Activated T-cell treated with anti-CD3 and anti-CD28 coated beads, Interleukin-2, amount 50 U/mL, for 4 hours (primary cell): ENCODE data around the gene THSD4. TPM values are rescaled to one million over a fixed set of nuclear protein-coding genes. Genes with fewer than 3 reads are reported as not detected.

Experiments
- ATAC-seq, 2 donors: fragments of 200-7000 bp; cut with Tn5 transposase; one replicate each; pipeline ENCODE4 v1.10.0; 2021
- DNase-seq: peaks from one replicate; pipeline ENCODE4 v3.0.0-alpha.2; 2020
- H3K27me3 Mint-ChIP-seq: one replicate; pipeline ENCODE4 v1.8.0; 2021; ENCODE audit warnings: low read depth, mixed read lengths
- H3K36me3 Mint-ChIP-seq: one replicate; pipeline ENCODE4 v1.8.0; 2022; ENCODE audit warnings: mixed read lengths; ENCODE audit not compliant: insufficient read depth
- H3K4me1 Mint-ChIP-seq: one replicate; pipeline ENCODE4 v1.8.0; 2021; ENCODE audit warnings: low read depth, mixed read lengths
- H3K4me3 Mint-ChIP-seq: one replicate; pipeline ENCODE4 v1.8.0; 2021; ENCODE audit warnings: mild to moderate bottlenecking, moderate library complexity, mixed read lengths
- H3K9me3 Mint-ChIP-seq: one replicate; pipeline ENCODE4 v1.8.0; 2021; ENCODE audit warnings: mixed read lengths
- total RNA-seq, 3 donors: library from RNA; stranded (reverse); gene quantifications; one replicate each; pipeline ENCODE4 v1.2.1, GENCODE V29; 2021

The THSD4 gene
- total RNA-seq, 3 donors from 2014 or later, result 0.08 to 0.16 (median 0.11) TPM

DNA sequence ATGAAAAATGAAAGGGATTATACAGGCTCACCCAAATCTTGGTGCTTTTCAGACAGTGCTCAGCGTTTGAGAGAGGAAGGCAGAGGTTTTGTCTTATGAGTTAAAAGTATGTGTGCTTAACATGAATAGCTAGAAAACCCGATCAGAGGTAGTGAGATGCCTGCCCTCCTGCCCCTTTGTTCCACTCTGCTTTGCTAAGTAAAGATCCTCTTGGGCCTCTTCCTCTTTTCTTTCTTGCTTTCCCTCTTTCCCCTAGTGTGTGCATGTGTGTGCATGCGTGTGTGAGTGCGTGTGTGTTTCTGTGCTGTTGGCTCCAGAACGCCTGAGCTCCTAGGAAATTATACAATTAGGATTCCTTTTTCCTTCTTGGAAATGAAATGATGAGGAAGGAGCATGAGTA, 433.8 kb downstream of the THSD4 start:
- no peaks in the 10 kb centered on the region for H3K36me3 Mint-ChIP-seq
- no peak for DNase-seq
- no peaks in the 10 kb centered on the region for H3K9me3 Mint-ChIP-seq
- peaks cover 5% of the 10 kb centered on the region for H3K27me3 Mint-ChIP-seq
- H3K4me3 Mint-ChIP-seq, result no peak overlapping the region
- ATAC-seq, result no peak
- no peaks in the 10 kb centered on the region for H3K4me1 Mint-ChIP-seq

DNA sequence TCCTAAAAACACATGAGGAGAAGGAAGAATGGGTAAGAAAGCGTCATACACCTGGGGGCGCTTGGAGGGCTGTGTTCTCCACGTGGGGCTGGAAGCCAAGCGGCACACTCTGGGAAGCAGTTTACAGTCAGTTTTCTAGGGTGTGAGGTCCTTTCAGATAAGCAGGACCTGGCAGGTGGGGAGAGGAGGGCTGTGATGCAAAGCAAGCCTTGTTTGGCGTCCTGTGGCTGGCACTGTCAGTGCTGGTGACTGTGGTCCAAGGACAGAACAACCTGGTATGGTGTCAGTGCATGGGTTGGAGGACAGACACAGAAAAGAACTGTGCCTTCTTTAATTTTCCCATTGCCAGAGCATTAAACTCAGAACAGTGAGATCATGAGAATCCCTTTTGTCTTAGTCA, 434.4 kb downstream of the THSD4 start:
- H3K27me3 Mint-ChIP-seq, result peaks cover 5% of the 10 kb centered on the region
- H3K4me1 Mint-ChIP-seq, result no peaks in the 10 kb centered on the region
- H3K36me3 Mint-ChIP-seq, result no peaks in the 10 kb centered on the region
- no peaks in the 10 kb centered on the region for H3K9me3 Mint-ChIP-seq
- ATAC-seq (no peak), DNase-seq (no peak)
- H3K4me3 Mint-ChIP-seq, result no peak overlapping the region

DNA sequence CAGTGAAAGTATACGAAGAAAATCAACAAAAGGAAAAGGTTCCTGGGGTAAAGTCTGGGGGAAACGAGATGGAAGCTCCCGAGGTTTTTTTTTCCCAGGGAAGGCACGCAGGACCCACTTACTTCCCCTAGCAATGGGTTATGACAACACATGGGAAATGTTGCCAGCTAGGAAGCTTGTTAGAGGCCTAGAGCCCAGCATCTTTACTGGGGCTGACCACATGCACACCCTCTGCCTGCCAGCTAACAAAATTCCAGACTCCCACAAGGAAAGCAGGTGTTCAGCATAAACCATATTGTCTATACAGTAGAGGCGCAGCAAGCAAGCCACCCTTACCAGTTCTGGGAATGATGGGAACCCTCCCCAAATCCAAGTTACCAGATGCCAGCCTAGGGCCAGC, 436.3 kb downstream of the THSD4 start:
- no peaks in the 10 kb centered on the region for H3K36me3 Mint-ChIP-seq
- H3K27me3 Mint-ChIP-seq, result peaks cover 5% of the 10 kb centered on the region
- no peak for ATAC-seq
- no peak overlapping the region for H3K4me3 Mint-ChIP-seq
- no peaks in the 10 kb centered on the region for H3K9me3 Mint-ChIP-seq
- no peak for DNase-seq
- H3K4me1 Mint-ChIP-seq, result no peaks in the 10 kb centered on the region

DNA sequence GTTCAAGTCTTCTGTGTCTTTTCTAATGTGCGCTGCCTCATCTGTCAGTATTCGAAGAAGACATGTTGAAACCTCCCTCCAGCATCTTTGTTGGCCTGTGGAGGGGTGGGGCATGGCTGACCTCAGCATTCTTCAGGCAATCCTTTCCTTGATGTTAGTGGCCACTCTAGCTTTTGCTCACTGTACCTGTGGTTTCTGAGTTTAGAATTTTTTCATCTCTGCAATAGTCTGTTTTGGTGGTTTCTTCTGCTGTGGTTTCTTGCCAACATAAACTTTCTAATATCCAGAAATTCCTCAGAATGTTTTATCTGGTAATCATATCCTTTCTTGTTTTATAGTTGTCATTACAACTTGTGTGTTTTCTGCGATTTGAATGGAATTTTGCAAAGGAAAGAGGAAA, 443.8 kb downstream of the THSD4 start:
- H3K27me3 Mint-ChIP-seq, result peaks cover 22% of the 10 kb centered on the region
- peaks cover 3% of the 10 kb centered on the region for H3K9me3 Mint-ChIP-seq
- ATAC-seq, result no peak
- DNase-seq, result no peak
- no peak overlapping the region for H3K4me3 Mint-ChIP-seq
- H3K4me1 Mint-ChIP-seq, result no peaks in the 10 kb centered on the region
- H3K36me3 Mint-ChIP-seq, result no peaks in the 10 kb centered on the region

- peaks cover 3% of the 10 kb centered on the region for H3K9me3 Mint-ChIP-seq
- ATAC-seq (no peak), DNase-seq (no peak)
- H3K36me3 Mint-ChIP-seq, result no peaks in the 10 kb centered on the region
- H3K4me1 Mint-ChIP-seq, result no peaks in the 10 kb centered on the region
- H3K4me3 Mint-ChIP-seq, result no peak overlapping the region
- H3K27me3 Mint-ChIP-seq, result peaks cover 22% of the 10 kb centered on the region
These were observed 444.3 kb downstream of the THSD4 start for GRCh38 chr15:71559616-71560015.

- Mint-ChIP-seq H3K9me3 (peaks cover 3% of the 10 kb centered on the region), H3K4me3 (no peak overlapping the region), H3K36me3 (no peaks in the 10 kb centered on the region), H3K27me3 (peaks cover 22% of the 10 kb centered on the region), H3K4me1 (no peaks in the 10 kb centered on the region)
- no peak for ATAC-seq
- DNase-seq, result no peak
These were observed 447.0 kb downstream of the THSD4 start for GRCh38 chr15:71562251-71562650.

DNA sequence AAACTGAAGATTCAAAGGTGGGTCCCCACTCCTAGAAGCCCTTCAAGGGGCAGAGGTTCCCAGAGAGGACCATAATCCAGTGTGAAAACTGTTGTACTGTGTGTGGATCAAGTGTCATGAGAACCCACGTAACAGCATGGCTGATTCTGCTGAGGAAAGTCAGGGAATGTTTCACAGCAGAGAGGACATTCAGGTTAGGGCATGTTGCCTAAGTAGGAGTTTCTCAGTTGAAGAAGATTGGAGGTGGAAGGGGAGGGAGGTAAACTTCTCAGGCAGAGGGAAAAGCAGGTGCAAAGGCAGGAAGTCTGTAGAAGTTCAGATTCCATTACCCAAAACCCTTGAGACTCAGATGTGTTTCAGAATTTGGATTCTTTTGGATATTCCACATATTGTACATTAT, 448.9 kb downstream of the THSD4 start:
- H3K9me3 Mint-ChIP-seq, result peaks cover 3% of the 10 kb centered on the region
- H3K4me3 Mint-ChIP-seq, result no peak overlapping the region
- peaks cover 24% of the 10 kb centered on the region for H3K27me3 Mint-ChIP-seq
- DNase-seq, result no peak
- H3K36me3 Mint-ChIP-seq, result no peaks in the 10 kb centered on the region
- H3K4me1 Mint-ChIP-seq, result no peaks in the 10 kb centered on the region
- ATAC-seq, result no peak

DNA sequence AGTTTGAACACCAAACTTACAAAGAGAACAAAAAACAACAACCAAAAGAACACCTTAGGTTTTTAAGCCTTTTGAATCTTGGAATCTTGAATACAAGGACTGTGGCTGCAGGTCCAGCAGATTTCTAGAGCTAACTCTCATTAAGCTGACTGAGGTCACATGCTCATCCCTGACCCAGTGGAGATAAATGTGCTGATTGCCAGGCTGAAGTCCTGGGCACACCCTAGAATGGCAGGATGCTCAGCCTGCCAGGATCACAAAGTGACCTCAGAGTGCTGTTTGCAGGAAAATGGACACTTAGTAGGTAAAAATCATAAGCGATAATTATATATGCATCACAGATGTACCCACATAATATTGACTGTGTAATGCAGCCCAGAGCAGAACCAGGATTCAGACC, 449.7 kb downstream of the THSD4 start:
- no peaks in the 10 kb centered on the region for H3K9me3 Mint-ChIP-seq
- no peaks in the 10 kb centered on the region for H3K36me3 Mint-ChIP-seq
- DNase-seq (no peak), ATAC-seq (no peak)
- no peak overlapping the region for H3K4me3 Mint-ChIP-seq
- H3K27me3 Mint-ChIP-seq, result peaks cover 20% of the 10 kb centered on the region
- H3K4me1 Mint-ChIP-seq, result no peaks in the 10 kb centered on the region

DNA sequence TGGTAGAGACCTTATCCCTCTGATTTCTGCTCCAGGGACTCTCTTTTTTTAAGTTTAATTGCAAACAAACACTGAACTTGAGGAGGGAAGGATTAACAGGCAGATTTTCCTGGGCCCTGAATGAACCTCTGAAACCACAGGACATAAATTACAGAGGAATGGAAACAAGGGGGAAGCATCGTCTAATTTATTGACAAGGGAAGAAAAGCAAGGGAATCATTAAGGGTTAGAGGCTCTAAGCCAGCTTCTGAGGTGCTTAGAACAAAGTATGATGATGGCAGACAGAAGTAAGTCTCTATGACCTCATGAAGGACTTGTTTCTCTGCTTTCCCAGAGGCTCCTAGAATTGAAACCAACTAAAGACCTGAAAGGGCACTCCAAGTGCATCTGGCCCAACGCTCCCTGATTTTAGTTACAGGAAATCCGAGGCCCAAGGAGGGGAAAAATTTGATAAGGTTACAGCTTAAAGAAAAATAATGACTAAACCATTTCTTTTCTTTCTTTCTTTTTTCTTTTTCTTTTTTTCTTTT, 450.4 kb downstream of the THSD4 start:
- Mint-ChIP-seq H3K27me3 (peaks cover 20% of the 10 kb centered on the region), H3K36me3 (no peaks in the 10 kb centered on the region)

GRCh38 chr15:71566226-71566625, 451.0 kb downstream of the THSD4 start:
- Mint-ChIP-seq H3K27me3 (peaks cover 17% of the 10 kb centered on the region), H3K4me3 (no peak overlapping the region), H3K9me3 (no peaks in the 10 kb centered on the region), H3K36me3 (no peaks in the 10 kb centered on the region), H3K4me1 (no peaks in the 10 kb centered on the region)
- DNase-seq (no peak), ATAC-seq (no peak)

More for the DNA sequence above, 450.4 kb downstream of the THSD4 start:
- no peak overlapping the region for H3K4me3 Mint-ChIP-seq
- H3K4me1 Mint-ChIP-seq, result no peaks in the 10 kb centered on the region
- ATAC-seq (no peak), DNase-seq (no peak)
- H3K9me3 Mint-ChIP-seq, result no peaks in the 10 kb centered on the region

DNA sequence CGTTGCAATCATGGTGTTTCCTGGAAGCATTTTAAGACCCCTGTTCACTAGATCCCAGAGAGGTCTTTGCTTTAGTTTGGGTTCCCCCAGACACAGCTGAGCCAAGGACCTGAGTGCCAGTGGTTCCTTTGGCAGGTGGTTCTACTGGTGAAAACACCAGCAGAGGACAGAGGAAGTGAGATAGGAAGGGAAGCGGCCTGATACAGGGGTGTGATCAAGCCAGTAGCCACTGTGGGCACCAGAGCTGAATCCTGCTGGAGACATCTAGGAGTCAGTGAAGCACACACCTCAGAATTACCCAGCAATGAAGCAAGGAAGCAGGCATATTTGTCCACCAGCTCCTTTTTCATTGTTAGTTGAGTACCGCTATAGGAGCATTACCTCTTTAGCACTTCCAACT, 451.9 kb downstream of the THSD4 start:
- ATAC-seq (no peak), DNase-seq (no peak)
- Mint-ChIP-seq H3K4me3 (no peak overlapping the region), H3K9me3 (no peaks in the 10 kb centered on the region), H3K36me3 (no peaks in the 10 kb centered on the region), H3K27me3 (peaks cover 17% of the 10 kb centered on the region), H3K4me1 (no peaks in the 10 kb centered on the region)

DNA sequence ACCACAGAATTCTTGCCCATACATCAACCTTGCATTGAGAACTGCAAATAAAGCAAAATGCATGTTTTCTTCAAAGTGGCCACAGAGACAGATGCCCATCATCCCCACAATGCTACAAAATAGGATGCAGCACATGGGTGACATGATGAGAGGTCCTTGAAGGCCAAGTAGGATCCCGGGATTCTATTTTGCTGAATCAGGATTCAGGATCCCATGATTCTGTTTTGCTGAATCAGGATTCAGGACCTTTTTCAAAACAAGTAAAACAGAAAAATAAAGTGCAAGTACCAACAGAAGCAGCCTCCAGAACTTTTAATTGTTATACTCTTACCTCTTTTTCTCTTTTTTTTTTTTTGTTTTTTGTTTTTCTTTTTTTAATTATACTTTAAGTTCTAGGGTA, 453.0 kb downstream of the THSD4 start:
- Mint-ChIP-seq H3K4me3 (no peak overlapping the region), H3K36me3 (no peaks in the 10 kb centered on the region), H3K9me3 (no peaks in the 10 kb centered on the region), H3K27me3 (peaks cover 21% of the 10 kb centered on the region), H3K4me1 (no peaks in the 10 kb centered on the region)
- ATAC-seq, result no peak
- no peak for DNase-seq

DNA sequence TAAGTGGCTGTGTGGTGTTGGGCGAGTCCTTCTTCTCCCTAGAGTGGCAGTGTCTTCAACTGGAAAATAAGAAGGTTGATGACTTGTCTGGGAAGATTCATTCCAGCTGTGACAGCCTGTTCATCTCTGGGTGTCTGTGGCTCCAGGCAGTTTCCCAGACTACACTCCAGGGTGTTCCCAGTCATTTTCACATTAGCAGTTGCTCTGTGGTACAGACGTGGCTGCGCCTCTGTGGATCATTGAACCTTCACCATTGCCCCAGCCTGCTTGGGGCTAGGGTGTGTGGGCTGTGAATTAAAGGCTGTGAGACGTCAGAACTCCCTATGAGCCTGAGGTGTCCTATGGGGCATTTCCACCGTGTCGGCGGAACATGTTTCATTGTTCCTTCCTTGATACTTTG, 455.5 kb downstream of the THSD4 start:
- DNase-seq (no peak), ATAC-seq (no peak)
- Mint-ChIP-seq H3K36me3 (no peaks in the 10 kb centered on the region), H3K27me3 (peaks cover 21% of the 10 kb centered on the region), H3K4me3 (no peak overlapping the region), H3K4me1 (no peaks in the 10 kb centered on the region), H3K9me3 (no peaks in the 10 kb centered on the region)

DNA sequence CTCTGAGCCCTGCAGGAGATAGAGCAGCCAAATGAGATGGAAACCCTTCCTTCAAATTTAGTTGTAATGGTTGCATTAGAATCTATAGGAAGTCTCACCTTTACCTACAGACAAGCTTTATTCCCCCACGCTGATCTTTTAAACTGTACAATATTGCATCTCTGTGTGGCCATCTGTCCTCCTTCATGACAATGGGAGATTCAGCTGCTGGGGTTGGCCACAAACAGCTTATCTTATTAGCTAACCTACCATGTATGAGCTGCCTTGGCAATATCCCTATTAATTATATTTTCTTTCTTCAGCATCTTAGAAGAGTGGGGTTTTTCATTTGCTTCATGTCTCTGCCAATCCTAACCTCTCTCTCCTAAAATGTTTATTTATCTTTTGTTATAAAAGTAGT, 456.4 kb downstream of the THSD4 start:
- no peak for DNase-seq
- no peak for ATAC-seq
- Mint-ChIP-seq H3K9me3 (no peaks in the 10 kb centered on the region), H3K4me3 (no peak overlapping the region), H3K36me3 (no peaks in the 10 kb centered on the region), H3K27me3 (peaks cover 23% of the 10 kb centered on the region), H3K4me1 (no peaks in the 10 kb centered on the region)

GRCh38 chr15:71572452-71573053, 457.3 kb downstream of the THSD4 start:
- Mint-ChIP-seq H3K27me3 (peaks cover 21% of the 10 kb centered on the region), H3K4me3 (no peak overlapping the region), H3K9me3 (no peaks in the 10 kb centered on the region), H3K4me1 (no peaks in the 10 kb centered on the region), H3K36me3 (no peaks in the 10 kb centered on the region)
- ATAC-seq, result no peak
- no peak for DNase-seq
